PC-9 (cell line): ENCODE results near the gene TCTA. TPM values are rescaled to one million over a fixed set of nuclear protein-coding genes. Genes with fewer than 3 reads are reported as not detected.

Experiments used
- BruUV-seq: library from RNA; stranded (reverse); fragments of 400-500 nt; replicated peaks from 2 replicates; lab custom pipeline; 2021; lab: Mats Ljungman, UMichigan
- CTCF ChIA-PET: fragments of 300-600 bp; sonication (Branson Sonifier 250); formaldehyde crosslinking; loops from one replicate; lab custom pipeline; 2022; ENCODE audit warnings: antibody characterized with exemption; lab: Charles Lee
- POLR2A ChIA-PET: fragments of 300-600 bp; sonication (Branson Sonifier 250); formaldehyde crosslinking; loops from one replicate; lab custom pipeline; 2022; ENCODE audit warnings: antibody characterized with exemption; ENCODE audit not compliant: unreplicated experiment; lab: Charles Lee
- DNase-seq, 2 experiments: peaks; one replicate each; pipeline versions ENCODE4 v3.0.0 to v3.0.0-alpha.2; 2015 to 2022; ENCODE audit warnings: mixed read lengths in 1 of 2
- H2AFZ ChIP-seq: fragments of 200-600 bp; sonication (generic); 2 replicates; pipeline ENCODE4 v1.8.1; 2017; ENCODE audit warnings: antibody characterized with exemption
- H3F3A ChIP-seq: fragments of 200-600 bp; sonication (generic); 2 replicates; pipeline ENCODE4 v1.8.1; 2017; ENCODE audit warnings: antibody characterized with exemption, mild to moderate bottlenecking, low read depth; ENCODE audit not compliant: insufficient read depth
- H3K27ac ChIP-seq: fragments of 200-600 bp; sonication (generic); 2 replicates; pipeline ENCODE4 v1.6.1; 2016; ENCODE audit warnings: mixed run types
- H3K27me3 ChIP-seq: fragments of 200-600 bp; sonication (generic); 2 replicates; pipeline ENCODE4 v1.6.1; 2016; ENCODE audit warnings: low read depth, mixed run types; ENCODE audit not compliant: insufficient read depth
- H3K36me3 ChIP-seq: fragments of 200-600 bp; sonication (generic); 2 replicates; pipeline ENCODE4 v1.6.1; 2016; ENCODE audit warnings: low read depth, mixed run types
- H3K4me1 ChIP-seq: fragments of 200-600 bp; sonication (generic); replicated peaks from 2 replicates; pipeline ENCODE4 v1.6.1; 2016; ENCODE audit warnings: mixed run types; ENCODE audit not compliant: insufficient read depth
- H3K4me2 ChIP-seq: fragments of 200-600 bp; sonication (generic); 2 replicates; pipeline ENCODE4 v1.6.1; 2017; ENCODE audit warnings: mixed run types
- H3K4me3 ChIP-seq: fragments of 200-600 bp; sonication (generic); 2 replicates; pipeline ENCODE4 v1.6.1; 2016; ENCODE audit warnings: mixed run types
- H3K79me2 ChIP-seq: fragments of 200-600 bp; sonication (generic); 2 replicates; pipeline ENCODE4 v1.6.1; 2017; ENCODE audit warnings: low read depth, mixed run types
- H3K9me2 ChIP-seq: fragments of 200-600 bp; sonication (generic); 2 replicates; pipeline ENCODE4 v1.8.1; 2017; ENCODE audit warnings: mild to moderate bottlenecking; ENCODE audit not compliant: insufficient read depth
- H3K9me3 ChIP-seq: fragments of 200-600 bp; sonication (generic); 2 replicates; pipeline ENCODE4 v1.8.1; 2016; ENCODE audit warnings: low read depth; ENCODE audit not compliant: insufficient read depth
- H4K20me1 ChIP-seq: fragments of 200-600 bp; sonication (generic); 2 replicates; pipeline ENCODE4 v1.8.1; 2017; ENCODE audit not compliant: insufficient read depth
- CTCF ChIP-seq: fragments of 200-600 bp; sonication (generic); conservative IDR thresholded peaks from 2 replicates; pipeline ENCODE4 v1.6.1; 2017; ENCODE audit warnings: mixed run types, antibody characterized with exemption, mild to moderate bottlenecking, moderate library complexity
- EZH2 ChIP-seq: fragments of 200-600 bp; sonication (generic); IDR thresholded peaks from 2 replicates; pipeline ENCODE4 v1.8.0; 2017; ENCODE audit warnings: antibody characterized with exemption, low read depth
- intact Hi-C: fragments of 100-400 bp; cut with micrococcal nuclease; formaldehyde crosslinking; loops from one replicate; pipeline ENCODE4 v1.10.0; 2022; ENCODE audit not compliant: unreplicated experiment
- total RNA-seq: library from RNA; stranded (reverse); gene quantifications from 2 replicates; pipeline ENCODE4 v1.2.3, GENCODE V29; 2021

Gene TCTA
- total RNA-seq, 1 experiment from 2014 or later, result 17.2 TPM

- Histone ChIP-seq H3K4me2 (no peak overlapping the region), H3F3A (peaks cover 11% of the 10 kb centered on the region; the same call in 1 of the 2 replicates), H3K4me1 (no peaks in the 10 kb centered on the region), H3K79me2 (peaks cover 81% of the 10 kb centered on the region), H3K9me3 (no peaks in the 10 kb centered on the region), H4K20me1 (peaks cover 48% of the 10 kb centered on the region), H3K36me3 (0 out of 2 replicates have a peak, but pooled peaks cover 1% of the 10 kb centered on the region), H2AFZ (no peak overlapping the region), H3K27ac (0 out of 2 replicates have a peak overlapping the region, but pooled peaks have one; percentile 14), H3K27me3 (no peaks in the 10 kb centered on the region), H3K4me3 (no peak overlapping the region), H3K9me2 (no peaks in the 10 kb centered on the region)
- ChIA-PET POLR2A (interaction anchor here (0.6 kb wide), 1 partner anchor 66 kb away, joined by 5 read pairs; no protein-coding TSS in a partner anchor), CTCF (interaction anchor here (0.6 kb wide), 2 partner anchors 65 to 1124 kb away, joined by 3 to 4 read pairs; no protein-coding TSS in a partner anchor)
- intact Hi-C loops, result no loop called here
- BruUV-seq, result no TSS peak
- TF ChIP-seq CTCF (no peak), EZH2 (no peak)
- DNase-seq, result peak in 1 of 2 experiments; percentile 71
Observed at GRCh38 chr3:49378249-49378895, 33.9 kb upstream of the TCTA start.

- no TSS peak for BruUV-seq
Observed at GRCh38 chr3:49383387-49383786, 28.8 kb upstream of the TCTA start.

GRCh38 chr3:49385617-49386016, 26.6 kb upstream of the TCTA start:
- no peak for DNase-seq
- Histone ChIP-seq H4K20me1 (peaks cover 63% of the 10 kb centered on the region), H3K4me2 (no peak overlapping the region), H3K9me2 (no peaks in the 10 kb centered on the region), H3K36me3 (no peaks in the 10 kb centered on the region), H3K9me3 (no peaks in the 10 kb centered on the region), H3K27me3 (no peaks in the 10 kb centered on the region), H3F3A (peaks cover 6% of the 10 kb centered on the region; the same call in 1 of the 2 replicates), H3K4me3 (no peak overlapping the region), H3K79me2 (peaks cover 97% of the 10 kb centered on the region), H2AFZ (no peak overlapping the region), H3K4me1 (no peaks in the 10 kb centered on the region), H3K27ac (no peak overlapping the region)
- ChIA-PET CTCF (no interaction called here), POLR2A (no interaction called here)
- BruUV-seq, result no TSS peak
- intact Hi-C loops, result no loop called here
- TF ChIP-seq EZH2 (no peak), CTCF (no peak)

More at GRCh38 chr3:49383387-49383786, 28.8 kb upstream of the TCTA start:
- Histone ChIP-seq H3K9me3 (no peaks in the 10 kb centered on the region), H3F3A (peaks cover 3% of the 10 kb centered on the region; the same call in 1 of the 2 replicates), H3K79me2 (peaks cover 95% of the 10 kb centered on the region), H3K27me3 (no peaks in the 10 kb centered on the region), H3K4me1 (no peaks in the 10 kb centered on the region), H3K4me2 (no peak overlapping the region), H2AFZ (no peak overlapping the region), H3K9me2 (no peaks in the 10 kb centered on the region), H3K4me3 (no peak overlapping the region), H3K27ac (no peak overlapping the region), H4K20me1 (peaks cover 60% of the 10 kb centered on the region), H3K36me3 (no peaks in the 10 kb centered on the region)
- intact Hi-C loops, result no loop called here
- POLR2A ChIA-PET, result interaction anchor here (0.6 kb wide), 1 partner anchor 9 kb away, joined by 5 read pairs; no protein-coding TSS in a partner anchor
- no peak for DNase-seq
- TF ChIP-seq EZH2 (no peak), CTCF (no peak)
- CTCF ChIA-PET, result no interaction called here
